DOHH2 (cell line): Measurements from ENCODE around the gene GJB6.

Source experiments
- H3F3A ChIP-seq: fragments of 200-600 bp; sonication (generic), shearing (Covaris generic); 2 replicates; pipeline ENCODE4 v1.6.0; 2016; ENCODE audit warnings: antibody characterized with exemption, mild to moderate bottlenecking; ENCODE audit not compliant: control insufficient read depth, insufficient read depth
- H3K27ac ChIP-seq: fragments of 200-600 bp; sonication (generic); 2 replicates; pipeline ENCODE4 v1.5.1; 2014; ENCODE audit warnings: low read depth, mild to moderate bottlenecking, low read length, moderate library complexity
- H3K27me3 ChIP-seq: fragments of 200-600 bp; sonication (generic); 2 replicates; pipeline ENCODE4 v1.6.1; 2014; ENCODE audit warnings: mild to moderate bottlenecking, low read length, mixed read lengths; ENCODE audit not compliant: control insufficient read depth
- H3K36me3 ChIP-seq: fragments of 200-600 bp; sonication (generic); 2 replicates; pipeline ENCODE4 v1.6.1; 2014; ENCODE audit warnings: mild to moderate bottlenecking, low read length, moderate library complexity, mixed read lengths; ENCODE audit not compliant: control insufficient read depth
- H3K4me1 ChIP-seq: fragments of 200-600 bp; sonication (generic); 2 replicates; pipeline ENCODE4 v1.6.1; 2014; ENCODE audit warnings: mild to moderate bottlenecking, low read length, mixed read lengths; ENCODE audit not compliant: control insufficient read depth
- H3K4me2 ChIP-seq: fragments of 200-600 bp; sonication (generic); 2 replicates; pipeline ENCODE4 v1.6.0; 2014; ENCODE audit warnings: mild to moderate bottlenecking, low read length, moderate library complexity
- H3K4me3 ChIP-seq: fragments of 200-600 bp; sonication (generic); 2 replicates; pipeline ENCODE4 v1.5.1; 2014; ENCODE audit warnings: mild to moderate bottlenecking, low read length, mixed read lengths
- H3K79me2 ChIP-seq: fragments of 200-600 bp; sonication (generic); 2 replicates; pipeline ENCODE4 v1.6.1; 2014; ENCODE audit warnings: mild to moderate bottlenecking, low read length, mixed read lengths; ENCODE audit not compliant: control insufficient read depth
- H3K9me2 ChIP-seq: fragments of 200-600 bp; sonication (generic); replicated peaks from 2 replicates; pipeline ENCODE4 v1.6.1; 2014; ENCODE audit warnings: mild to moderate bottlenecking, low read length, mixed read lengths; ENCODE audit not compliant: control insufficient read depth
- H3K9me3 ChIP-seq: fragments of 200-600 bp; sonication (generic); 2 replicates; pipeline ENCODE4 v1.6.1; 2014; ENCODE audit warnings: antibody characterized with exemption, low read length, mixed read lengths; ENCODE audit not compliant: control insufficient read depth, insufficient read depth
- H4K20me1 ChIP-seq: fragments of 200-600 bp; sonication (generic); 2 replicates; pipeline ENCODE4 v1.6.0; 2014; ENCODE audit warnings: low read depth, mild to moderate bottlenecking, antibody characterized with exemption, low read length, moderate library complexity; ENCODE audit not compliant: control insufficient read depth, insufficient read depth
- CTCF ChIP-seq: fragments of 200-600 bp; sonication (generic); IDR thresholded peaks from one replicate; pipeline ENCODE4 v1.5.1; 2014; ENCODE audit warnings: antibody characterized with exemption, mild to moderate bottlenecking, low read depth, low read length; ENCODE audit not compliant: poor library complexity, severe bottlenecking
- EZH2phosphoT487 ChIP-seq: fragments of 200-600 bp; sonication (generic); IDR thresholded peaks from 2 replicates; pipeline ENCODE4 v1.6.1; 2017; ENCODE audit warnings: borderline replicate concordance, mild to moderate bottlenecking, antibody characterized with exemption, low read length, moderate library complexity, mixed read lengths

The GJB6 gene

GRCh38 chr13:20272104-20272503 is 40.0 kb upstream of the GJB6 start:
- Histone ChIP-seq H3K4me3 (no peak overlapping the region), H3K36me3 (no peaks in the 10 kb centered on the region), H3K27me3 (no peaks in the 10 kb centered on the region), H3K27ac (no peak overlapping the region), H3K9me2 (no peaks in the 10 kb centered on the region), H3F3A (no peaks in the 10 kb centered on the region), H3K4me2 (no peak overlapping the region), H3K79me2 (no peaks in the 10 kb centered on the region), H3K4me1 (no peaks in the 10 kb centered on the region), H3K9me3 (no peaks in the 10 kb centered on the region), H4K20me1 (no peaks in the 10 kb centered on the region)
- TF ChIP-seq EZH2phosphoT487: no peak
- TF ChIP-seq CTCF: no peak

DNA sequence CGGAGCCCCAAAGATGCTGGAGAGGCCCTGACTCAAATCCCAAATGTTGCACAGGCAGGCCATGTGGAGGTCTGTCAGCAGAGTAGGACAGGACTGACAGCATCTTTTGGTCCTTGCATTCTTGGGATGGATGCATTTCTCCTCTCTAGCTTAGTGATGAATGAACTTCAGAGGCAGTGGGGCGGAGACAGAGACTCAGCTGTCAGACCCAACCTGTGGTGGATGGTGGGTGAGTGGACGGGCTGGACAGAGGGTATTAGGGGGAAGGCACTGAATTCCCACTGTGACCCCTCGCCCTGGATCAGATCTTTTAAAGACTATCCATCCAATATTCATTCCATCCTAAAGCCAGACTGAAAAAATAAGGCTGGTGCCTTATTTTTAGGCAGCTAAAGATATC is 39.3 kb upstream of the GJB6 start:
- Histone ChIP-seq H3K79me2 (no peaks in the 10 kb centered on the region), H3K4me1 (no peaks in the 10 kb centered on the region), H3K9me2 (no peaks in the 10 kb centered on the region), H3K4me2 (no peak overlapping the region), H3K36me3 (no peaks in the 10 kb centered on the region), H3K27ac (no peak overlapping the region), H3K27me3 (no peaks in the 10 kb centered on the region), H3F3A (no peaks in the 10 kb centered on the region), H3K9me3 (no peaks in the 10 kb centered on the region), H3K4me3 (no peak overlapping the region), H4K20me1 (no peaks in the 10 kb centered on the region)
- TF ChIP-seq EZH2phosphoT487 (no peak), CTCF (no peak)

GRCh38 chr13:20270163-20270865 is 38.2 kb upstream of the GJB6 start:
- H3K9me3 ChIP-seq: no peaks in the 10 kb centered on the region
- no peaks in the 10 kb centered on the region for H3F3A ChIP-seq
- H3K4me1 ChIP-seq: no peaks in the 10 kb centered on the region
- no peaks in the 10 kb centered on the region for H4K20me1 ChIP-seq
- H3K27ac ChIP-seq: no peak overlapping the region
- TF ChIP-seq EZH2phosphoT487: no peak
- no peak for TF ChIP-seq CTCF
- no peaks in the 10 kb centered on the region for H3K79me2 ChIP-seq
- no peaks in the 10 kb centered on the region for H3K9me2 ChIP-seq
- no peak overlapping the region for H3K4me3 ChIP-seq
- H3K36me3 ChIP-seq: no peaks in the 10 kb centered on the region
- no peaks in the 10 kb centered on the region for H3K27me3 ChIP-seq
- H3K4me2 ChIP-seq: no peak overlapping the region
